T-cell (primary cell): Measurements from ENCODE around the gene DEFB131B. TPM values are rescaled to one million over a fixed set of nuclear protein-coding genes. Genes with fewer than 3 reads are reported as not detected.
"Not testable (repeated sequence)": the region's sequence is repeated elsewhere in the genome, so short reads cannot be mapped to it uniquely, and the experiment has no call there.

ENCODE experiments used
- ATAC-seq, 4 experiments: fragments of 200-7000 bp in 3 of 4; fragments of 150-1000 bp in 1 of 4; cut with Tn5 transposase; replicated peaks in 1 of 4; 1 replicate in 3 of 4; 2 replicates in 1 of 4; pipeline ENCODE4 v1.10.0; 2021; ENCODE audit warnings: moderate library complexity in 3 of 4, mild to moderate bottlenecking in 2 of 4, moderate number of reproducible peaks in 1 of 4
- CTCF ChIA-PET, 2 donors: fragments of 300-600 bp; sonication (Branson Sonifier 250); formaldehyde crosslinking; loops; one replicate each; lab custom pipeline; 2022; ENCODE audit warnings: antibody characterized with exemption in 2 of 2; lab: Charles Lee
- POLR2A ChIA-PET, 2 donors: fragments of 300-600 bp; sonication (Branson Sonifier 250); formaldehyde crosslinking; loops; one replicate each; lab custom pipeline; 2022; ENCODE audit warnings: antibody characterized with exemption in 2 of 2; lab: Charles Lee
- DNase-seq, 35 experiments: peaks; one replicate each; pipeline versions ENCODE4 v3.0.0 to v3.0.0-alpha.2; 2013 to 2023
- H3K27ac ChIP-seq: one replicate; pipeline ENCODE4 v1.5.1; 2013; ENCODE audit warnings: low read length
- H3K27me3 ChIP-seq, 2 experiments: replicated peaks in 1 of 2; 1 replicate in 1 of 2; 2 replicates in 1 of 2; pipeline versions ENCODE4 v1.6.1 to v1.7.0; 2013; ENCODE audit warnings: low read length in 1 of 2, mixed read lengths in 1 of 2; ENCODE audit not compliant: control insufficient read depth in 2 of 2, insufficient read depth in 2 of 2; ENCODE audit errors: extremely low read depth in 1 of 2
- H3K36me3 ChIP-seq, 2 donors: 1 replicate in 1 of 2; 2 replicates in 1 of 2; pipeline versions ENCODE4 v1.6.1 to v1.7.0; 2013; ENCODE audit warnings: low read length in 1 of 2; ENCODE audit not compliant: control insufficient read depth in 2 of 2, insufficient read depth in 1 of 2; ENCODE audit errors: extremely low read depth in 1 of 2
- H3K4me1 ChIP-seq, 2 experiments: 1 replicate in 1 of 2; 2 replicates in 1 of 2; pipeline versions ENCODE4 v1.6.1 to v1.7.0; 2013; ENCODE audit warnings: low read length in 2 of 2, mixed read lengths in 1 of 2; ENCODE audit not compliant: insufficient read depth in 2 of 2, control insufficient read depth in 1 of 2; ENCODE audit errors: extremely low read depth in 1 of 2
- H3K4me3 ChIP-seq, 2 donors: 1 replicate in 1 of 2; 2 replicates in 1 of 2; pipeline versions ENCODE4 v1.5.1 to v1.7.0; 2013; ENCODE audit warnings: mild to moderate bottlenecking in 2 of 2, low read length in 1 of 2, moderate library complexity in 1 of 2; ENCODE audit not compliant: control insufficient read depth in 1 of 2; ENCODE audit errors: extremely low read depth in 1 of 2
- H3K9me3 ChIP-seq: 2 replicates; pipeline ENCODE4 v1.7.0; 2013
- H3K27ac Mint-ChIP-seq, 2 donors: one replicate each; pipeline ENCODE4 v1.8.0; 2020 to 2021; ENCODE audit warnings: mild to moderate bottlenecking in 2 of 2, mixed read lengths in 2 of 2
- H3K27me3 Mint-ChIP-seq, 2 donors: one replicate each; pipeline ENCODE4 v1.8.0; 2021 to 2022; ENCODE audit warnings: mixed read lengths in 2 of 2
- H3K36me3 Mint-ChIP-seq: one replicate; pipeline ENCODE4 v1.8.0; 2021; ENCODE audit warnings: mixed read lengths
- H3K4me1 Mint-ChIP-seq, 3 donors: one replicate each; pipeline ENCODE4 v1.8.0; 2020 to 2022; ENCODE audit warnings: mixed read lengths in 3 of 3, mild to moderate bottlenecking in 1 of 3
- H3K4me3 Mint-ChIP-seq, 3 donors: one replicate each; pipeline ENCODE4 v1.8.0; 2020 to 2022; ENCODE audit warnings: mild to moderate bottlenecking in 3 of 3, mixed read lengths in 3 of 3, moderate library complexity in 3 of 3
- H3K9me3 Mint-ChIP-seq, 3 donors: one replicate each; pipeline ENCODE4 v1.8.0; 2020 to 2022; ENCODE audit warnings: mixed read lengths in 3 of 3
- WGBS: methylation state at CpG from one replicate; pipeline ENCODE4 v1.1.5; 2013; ENCODE audit warnings: missing lambda C conversion rate; ENCODE audit not compliant: insufficient coverage; 5-methylcytosine and 5-hydroxymethylcytosine counted together
- total RNA-seq, 35 experiments: library from RNA in 6 of 35; stranded (reverse) in 6 of 35; fragments of 120-200 nt in 1 of 35; gene quantifications; one replicate each; pipeline versions ENCODE4 v1.2.1 to v1.2.4 and lab custom pipeline; 2013 to 2026

Gene DEFB131B
- not detected for total RNA-seq
- total RNA-seq (2013) = not detected
- total RNA-seq (lab: John Stamatoyannopoulos, UW) = 0 to 0.06 (median 0) reads per million in 29 experiments

DNA sequence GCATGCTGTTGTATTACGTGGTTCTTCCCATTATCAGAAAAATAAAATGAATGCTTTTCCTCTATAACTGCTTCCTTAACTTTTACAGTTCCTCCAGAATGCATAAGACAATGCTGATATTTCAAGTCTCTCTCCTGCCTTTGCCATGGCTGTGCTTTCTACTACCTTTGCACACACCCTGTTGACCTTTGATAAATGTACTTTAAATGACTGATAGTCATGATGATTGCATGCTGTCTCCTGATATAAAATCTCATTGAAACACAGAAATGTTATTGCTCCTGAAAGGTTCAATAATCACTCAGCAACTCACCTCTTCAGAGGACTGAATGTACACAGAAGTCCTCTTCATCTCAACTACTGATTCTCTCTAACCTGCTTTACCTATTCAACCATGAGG lies at the start of gene DEFB131B:
Gene DEFB131B (plus strand): TSS at position 395 of the 400 bp plus-strand sequence. CDS start 0 bp downstream, at position 395.
- POLR2A ChIA-PET, H3K4me1 ChIP-seq, H3K27ac ChIP-seq, H3K4me1 Mint-ChIP-seq, H3K36me3 ChIP-seq, H3K27me3 ChIP-seq, H3K4me3 Mint-ChIP-seq, H3K9me3 ChIP-seq, ATAC-seq, DNase-seq, CTCF ChIA-PET, H3K27ac Mint-ChIP-seq, H3K9me3 Mint-ChIP-seq, H3K4me3 ChIP-seq, H3K27me3 Mint-ChIP-seq: not testable (repeated sequence)
- WGBS = no CpG with 5 or more reads among the region's 1 CpG
- H3K36me3 Mint-ChIP-seq = peaks cover 40% of the 10 kb centered on the region

GRCh38 chr11:71829247-71829646 lies 49.0 kb upstream of the DEFB131B start:
- WGBS = no CpG with 5 or more reads among the region's 3 CpGs
- H3K27ac Mint-ChIP-seq, H3K4me1 ChIP-seq, H3K9me3 Mint-ChIP-seq, H3K36me3 ChIP-seq, H3K27me3 Mint-ChIP-seq, H3K4me3 Mint-ChIP-seq, H3K36me3 Mint-ChIP-seq, H3K4me3 ChIP-seq, H3K4me1 Mint-ChIP-seq, H3K27me3 ChIP-seq, H3K27ac ChIP-seq, H3K9me3 ChIP-seq, DNase-seq, POLR2A ChIA-PET, ATAC-seq, CTCF ChIA-PET: not testable (repeated sequence)

GRCh38 chr11:71829686-71830085 lies 48.6 kb upstream of the DEFB131B start:
- CTCF ChIA-PET, H3K27ac ChIP-seq, ATAC-seq, H3K4me3 ChIP-seq, H3K4me1 ChIP-seq, H3K9me3 ChIP-seq, H3K27me3 ChIP-seq, H3K36me3 Mint-ChIP-seq, H3K27ac Mint-ChIP-seq, DNase-seq, H3K4me1 Mint-ChIP-seq, H3K4me3 Mint-ChIP-seq, H3K9me3 Mint-ChIP-seq, H3K27me3 Mint-ChIP-seq, POLR2A ChIA-PET, H3K36me3 ChIP-seq: not testable (repeated sequence)
- WGBS = no CpG with 5 or more reads among the region's 3 CpGs

GRCh38 chr11:71832811-71833210 lies 45.4 kb upstream of the DEFB131B start, which contains the start of gene DEFB108B:
Gene DEFB108B, plus strand, starts transcription at chr11:71833200. Its CDS starts 0 bp downstream, at chr11:71833200.
- H3K9me3 Mint-ChIP-seq, H3K36me3 Mint-ChIP-seq, CTCF ChIA-PET, POLR2A ChIA-PET, H3K27me3 Mint-ChIP-seq, H3K27ac ChIP-seq, H3K27me3 ChIP-seq, H3K4me1 Mint-ChIP-seq, H3K27ac Mint-ChIP-seq, H3K4me3 Mint-ChIP-seq, DNase-seq, ATAC-seq, H3K9me3 ChIP-seq, H3K4me3 ChIP-seq, H3K36me3 ChIP-seq, H3K4me1 ChIP-seq: not testable (repeated sequence)
- WGBS = no CpG with 5 or more reads among the region's 1 CpG

DNA sequence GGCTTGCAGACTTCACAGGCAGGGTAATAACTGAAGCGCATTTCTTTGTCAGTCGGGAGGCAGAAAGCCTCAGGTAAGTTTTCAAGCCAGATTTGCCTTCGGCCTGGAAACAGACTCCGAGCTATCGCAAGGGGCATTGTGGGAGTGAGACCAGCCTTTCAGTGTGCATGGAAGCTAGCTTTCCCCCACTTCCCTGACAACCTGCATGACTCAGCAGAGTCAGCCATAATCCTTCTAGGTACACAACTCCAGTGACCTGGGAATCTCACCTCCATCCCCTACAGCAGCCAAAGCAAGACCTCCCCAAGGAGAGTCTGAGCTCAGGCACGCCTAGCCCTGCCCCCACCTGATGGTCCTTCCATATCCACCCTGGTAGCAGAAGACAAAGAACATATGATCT lies 35.5 kb upstream of the DEFB131B start:
- H3K4me1 ChIP-seq, H3K36me3 ChIP-seq, H3K27me3 Mint-ChIP-seq, H3K27ac ChIP-seq, H3K4me1 Mint-ChIP-seq, H3K4me3 ChIP-seq, H3K9me3 ChIP-seq, H3K9me3 Mint-ChIP-seq, H3K27ac Mint-ChIP-seq, DNase-seq, H3K36me3 Mint-ChIP-seq, H3K4me3 Mint-ChIP-seq, POLR2A ChIA-PET, ATAC-seq, H3K27me3 ChIP-seq, CTCF ChIA-PET: not testable (repeated sequence)
- 87% methylated on average over 6 of the region's 6 CpGs for WGBS

GRCh38 chr11:71843355-71843754 lies 34.9 kb upstream of the DEFB131B start:
- H3K27ac ChIP-seq, H3K4me3 Mint-ChIP-seq, DNase-seq, CTCF ChIA-PET, H3K4me3 ChIP-seq, H3K36me3 ChIP-seq, H3K27ac Mint-ChIP-seq, H3K4me1 ChIP-seq, H3K9me3 ChIP-seq, ATAC-seq, H3K4me1 Mint-ChIP-seq, H3K36me3 Mint-ChIP-seq, POLR2A ChIA-PET, H3K27me3 ChIP-seq, H3K27me3 Mint-ChIP-seq: not testable (repeated sequence)
- peaks cover 5 to 13% (median 11%) of the 10 kb centered on the region in 3 donors for H3K9me3 Mint-ChIP-seq
- WGBS = 96% methylated on average over 3 of the region's 4 CpGs

- ATAC-seq = no peak
- Mint-ChIP-seq H3K4me1 (no peaks in the 10 kb centered on the region), H3K9me3 (peaks cover 5 to 16% (median 11%) of the 10 kb centered on the region in 3 donors), H3K36me3 (peaks cover 5% of the 10 kb centered on the region), H3K4me3 (no peak overlapping the region), H3K27ac (no peak overlapping the region), H3K27me3 (no peaks in the 10 kb centered on the region)
- Histone ChIP-seq H3K9me3 (no peaks in the 10 kb centered on the region), H3K27ac (no peak overlapping the region), H3K36me3 (no peaks in the 10 kb centered on the region), H3K4me3 (no peak overlapping the region), H3K4me1 (no peaks in the 10 kb centered on the region), H3K27me3 (no peaks in the 10 kb centered on the region)
- no peak for DNase-seq
- CTCF ChIA-PET = no interaction called here
- POLR2A ChIA-PET = no interaction called here
- WGBS = 100% methylated on average over 7 of the region's 15 CpGs
Measured at GRCh38 chr11:71843858-71844257, 34.4 kb upstream of the DEFB131B start.
